Left ventricle myocardium inferior (tissue), 1 donor: ENCODE data around the gene KRT83. TPM values are rescaled to one million over a fixed set of nuclear protein-coding genes. Genes with fewer than 3 reads are reported as not detected.
"Not testable (repeated sequence)": the region's sequence is repeated elsewhere in the genome, so short reads cannot be mapped to it uniquely, and the experiment has no call there.

ENCODE experiments used
- DNase-seq: peaks from one replicate; pipeline ENCODE4 v3.0.0-alpha.2; 2020
- H3K27ac ChIP-seq: fragments of 200-600 bp; replicated peaks from 2 replicates; pipeline ENCODE4 v1.8.0; 2021
- H3K27me3 ChIP-seq: fragments of 200-600 bp; 2 replicates; pipeline ENCODE4 v1.8.0; 2021; ENCODE audit warnings: low read depth
- H3K36me3 ChIP-seq: fragments of 200-600 bp; 2 replicates; pipeline ENCODE4 v1.8.0; 2021
- H3K4me1 ChIP-seq: fragments of 200-600 bp; 2 replicates; pipeline ENCODE4 v1.8.0; 2021
- H3K4me3 ChIP-seq: fragments of 200-600 bp; 2 replicates; pipeline ENCODE4 v1.8.0; 2021; ENCODE audit warnings: mild to moderate bottlenecking, moderate library complexity
- H3K9me3 ChIP-seq: fragments of 200-600 bp; replicated peaks from 2 replicates; pipeline ENCODE4 v1.8.0; 2021
- intact Hi-C: fragments of 100-400 bp; cut with micrococcal nuclease; formaldehyde crosslinking; loops from one replicate; pipeline ENCODE4 v1.11.0; 2022
- total RNA-seq: library from RNA; stranded (reverse); fragmentation: NEBNext Ultra II Directional; extraction: Animal tissue kit (Norgen Biotek cat#: 25700); gene quantifications from one replicate; pipeline ENCODE4 v1.2.1, GENCODE V29; 2021
- TF ChIP-seq, protein P1 (sequence below): fragments of 200-600 bp; IDR thresholded peaks from 2 replicates; pipeline ENCODE4 v1.8.0; 2021; ENCODE audit warnings: antibody characterized with exemption, mild to moderate bottlenecking, borderline replicate concordance
- donor health status: DM: no; HTN: yes; CAD: no; lungs with severe emphysema.

KRT83 gene
- total RNA-seq, 1 donor from 2014 or later, result not detected

DNA sequence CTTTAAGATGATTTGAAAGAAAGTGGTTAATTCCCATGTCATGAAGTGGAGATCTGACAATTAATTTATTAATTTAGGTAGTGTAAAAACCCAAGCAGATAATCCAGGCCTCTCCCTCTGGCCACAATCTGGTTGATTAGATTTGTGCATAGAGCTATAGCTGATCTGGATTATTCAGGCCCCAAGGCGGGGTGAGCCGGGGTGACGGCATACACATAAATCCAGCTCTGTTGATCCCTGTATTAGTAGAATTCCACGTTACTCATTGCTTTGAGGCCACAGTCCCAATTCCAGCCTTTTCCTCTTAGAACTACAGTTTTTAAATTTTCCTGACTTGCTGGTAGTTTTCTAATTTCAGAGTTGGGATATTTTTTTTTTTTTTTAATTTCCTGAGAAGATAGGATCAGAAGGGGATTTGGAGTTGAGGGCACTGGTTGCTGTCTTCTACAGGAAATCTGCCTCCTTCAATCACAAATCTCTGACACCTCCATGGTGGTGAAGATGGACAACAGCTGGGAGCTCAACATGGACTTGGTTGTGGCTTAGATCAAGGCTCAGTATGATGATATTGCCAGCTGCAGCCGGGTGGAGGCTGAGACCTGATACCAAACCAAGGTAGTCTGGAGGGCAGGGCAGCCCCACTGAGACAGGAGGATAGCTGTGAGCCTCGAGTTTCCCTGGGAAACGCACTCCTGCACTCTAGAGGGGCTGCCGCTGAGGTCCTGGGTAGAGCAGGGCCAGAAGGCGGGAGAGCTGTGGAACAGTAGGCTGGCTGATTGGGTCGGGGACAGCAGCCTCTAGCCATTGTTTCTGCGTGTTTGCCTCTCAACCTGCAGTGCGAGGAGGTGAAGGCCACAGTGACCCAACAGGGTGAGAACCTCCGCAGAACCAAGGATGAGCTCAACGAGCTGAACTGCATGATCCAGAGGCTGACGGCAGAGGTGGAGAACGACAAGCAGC is 26.6 kb upstream of the KRT83 start:
- TF ChIP-seq, protein P1, sequence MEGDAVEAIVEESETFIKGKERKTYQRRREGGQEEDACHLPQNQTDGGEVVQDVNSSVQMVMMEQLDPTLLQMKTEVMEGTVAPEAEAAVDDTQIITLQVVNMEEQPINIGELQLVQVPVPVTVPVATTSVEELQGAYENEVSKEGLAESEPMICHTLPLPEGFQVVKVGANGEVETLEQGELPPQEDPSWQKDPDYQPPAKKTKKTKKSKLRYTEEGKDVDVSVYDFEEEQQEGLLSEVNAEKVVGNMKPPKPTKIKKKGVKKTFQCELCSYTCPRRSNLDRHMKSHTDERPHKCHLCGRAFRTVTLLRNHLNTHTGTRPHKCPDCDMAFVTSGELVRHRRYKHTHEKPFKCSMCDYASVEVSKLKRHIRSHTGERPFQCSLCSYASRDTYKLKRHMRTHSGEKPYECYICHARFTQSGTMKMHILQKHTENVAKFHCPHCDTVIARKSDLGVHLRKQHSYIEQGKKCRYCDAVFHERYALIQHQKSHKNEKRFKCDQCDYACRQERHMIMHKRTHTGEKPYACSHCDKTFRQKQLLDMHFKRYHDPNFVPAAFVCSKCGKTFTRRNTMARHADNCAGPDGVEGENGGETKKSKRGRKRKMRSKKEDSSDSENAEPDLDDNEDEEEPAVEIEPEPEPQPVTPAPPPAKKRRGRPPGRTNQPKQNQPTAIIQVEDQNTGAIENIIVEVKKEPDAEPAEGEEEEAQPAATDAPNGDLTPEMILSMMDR, result no peak
- Histone ChIP-seq H3K4me1 (peaks cover 27% of the 10 kb centered on the region), H3K4me3 (no peak overlapping the region), H3K27ac (no peak overlapping the region), H3K9me3 (peaks cover 14% of the 10 kb centered on the region), H3K27me3 (peaks cover 29% of the 10 kb centered on the region), H3K36me3 (no peaks in the 10 kb centered on the region)
- no peak for DNase-seq
- intact Hi-C loops, result no loop called here

DNA sequence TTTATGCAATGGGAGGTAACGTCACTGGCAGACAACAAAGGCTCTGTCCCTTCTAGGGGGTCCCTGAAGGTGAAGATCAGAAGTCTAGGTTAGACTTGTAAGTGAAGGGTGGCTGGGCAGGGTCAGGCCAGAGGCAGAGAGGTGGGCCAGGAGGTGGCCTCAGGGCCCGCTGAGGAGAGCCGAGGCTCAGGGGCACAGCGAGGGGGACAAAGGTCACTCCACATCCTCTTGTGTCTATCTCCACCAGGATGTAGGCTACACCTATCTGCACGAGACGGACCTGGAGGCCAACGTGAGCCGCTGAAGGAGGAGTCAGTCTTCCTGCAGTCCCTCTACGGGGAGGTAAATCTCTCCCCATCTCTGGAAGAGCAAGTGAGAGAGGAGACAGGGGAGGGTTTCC is 25.8 kb upstream of the KRT83 start:
- no peak overlapping the region for H3K27ac ChIP-seq
- DNase-seq, result no peak
- H3K4me1 ChIP-seq, result peaks cover 27% of the 10 kb centered on the region
- no peak overlapping the region for H3K4me3 ChIP-seq
- no peaks in the 10 kb centered on the region for H3K36me3 ChIP-seq
- peaks cover 32% of the 10 kb centered on the region for H3K27me3 ChIP-seq
- H3K9me3 ChIP-seq, result peaks cover 14% of the 10 kb centered on the region
- TF ChIP-seq, protein P1, result no peak
- intact Hi-C loops, result no loop called here

DNA sequence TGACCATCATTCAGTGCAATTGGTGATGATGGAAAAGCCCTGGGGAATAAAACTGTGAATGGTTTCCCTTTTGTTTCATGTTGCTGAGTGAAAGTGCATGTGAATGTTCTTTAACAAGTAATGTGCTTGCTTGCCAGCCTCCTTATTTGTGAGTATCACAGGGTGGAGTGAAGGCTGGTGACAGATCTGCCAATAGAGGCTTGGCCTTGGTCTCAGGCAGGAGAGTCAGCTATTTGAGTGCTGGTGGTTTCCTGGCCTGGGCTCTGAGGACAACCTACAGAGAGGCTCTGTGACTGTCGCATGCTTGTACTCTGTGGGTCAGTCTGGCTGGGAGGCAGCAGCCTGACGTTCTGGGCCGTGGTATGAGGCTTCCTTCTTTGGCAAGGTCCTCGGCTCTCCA is 25.4 kb upstream of the KRT83 start:
- intact Hi-C loops, result no loop called here
- DNase-seq, result no peak
- no peaks in the 10 kb centered on the region for H3K36me3 ChIP-seq
- H3K9me3 ChIP-seq, result peaks cover 14% of the 10 kb centered on the region
- H3K27ac ChIP-seq, result no peak overlapping the region
- no peak overlapping the region for H3K4me3 ChIP-seq
- peaks cover 22% of the 10 kb centered on the region for H3K4me1 ChIP-seq
- peaks cover 33% of the 10 kb centered on the region for H3K27me3 ChIP-seq
- TF ChIP-seq, protein P1, result no peak

DNA sequence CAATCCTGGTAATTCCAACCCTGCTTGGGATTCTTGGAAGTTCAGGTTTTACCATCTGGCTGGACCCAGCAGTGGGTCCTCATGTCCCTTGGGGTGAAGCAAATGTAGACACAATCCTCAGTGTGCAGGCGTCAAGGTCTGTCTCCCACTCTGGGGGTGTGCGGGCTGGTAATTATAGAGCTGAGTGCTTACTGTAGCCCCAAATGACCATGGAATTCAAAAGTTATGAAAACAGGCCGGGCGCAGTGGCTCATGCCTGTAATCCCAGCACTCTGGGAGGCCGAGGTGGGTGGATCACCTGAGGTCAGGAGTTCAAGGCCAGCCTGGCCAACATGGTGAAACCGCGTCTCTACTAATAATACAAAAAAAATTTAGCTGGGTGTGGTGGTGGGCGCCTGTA is 23.8 kb upstream of the KRT83 start:
- H3K27ac ChIP-seq, H3K4me3 ChIP-seq, H3K36me3 ChIP-seq, DNase-seq, intact Hi-C loops: not testable (repeated sequence)
- Histone ChIP-seq H3K9me3 (peaks cover 14% of the 10 kb centered on the region), H3K4me1 (peaks cover 19% of the 10 kb centered on the region), H3K27me3 (peaks cover 30% of the 10 kb centered on the region)

DNA sequence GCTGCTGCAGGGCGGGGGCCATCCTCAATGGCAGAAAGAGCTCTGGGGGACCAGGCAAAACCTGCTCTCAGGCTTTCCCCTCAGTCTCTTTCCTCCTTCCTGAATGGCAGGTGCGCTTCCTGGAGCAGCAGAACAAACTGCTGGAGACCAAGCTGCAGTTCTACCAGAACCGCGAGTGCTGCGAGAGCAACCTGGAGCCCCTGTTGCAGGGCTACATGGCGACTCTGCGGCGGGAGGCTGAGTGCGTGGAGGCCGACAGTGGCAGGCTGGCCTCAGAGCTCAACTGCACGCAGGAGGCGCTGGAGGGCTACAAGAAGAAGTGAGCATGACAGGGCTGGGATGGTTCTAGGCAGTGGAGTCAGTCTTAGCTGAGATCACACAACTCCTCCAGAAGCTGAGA is 22.9 kb upstream of the KRT83 start:
- H3K27ac ChIP-seq, result no peak overlapping the region
- intact Hi-C loops, result no loop called here
- TF ChIP-seq, protein P1, result no peak
- no peaks in the 10 kb centered on the region for H3K36me3 ChIP-seq
- H3K4me1 ChIP-seq, result peaks cover 19% of the 10 kb centered on the region
- H3K27me3 ChIP-seq, result peaks cover 28% of the 10 kb centered on the region
- H3K4me3 ChIP-seq, result no peak overlapping the region
- H3K9me3 ChIP-seq, result peaks cover 14% of the 10 kb centered on the region
- no peak for DNase-seq

DNA sequence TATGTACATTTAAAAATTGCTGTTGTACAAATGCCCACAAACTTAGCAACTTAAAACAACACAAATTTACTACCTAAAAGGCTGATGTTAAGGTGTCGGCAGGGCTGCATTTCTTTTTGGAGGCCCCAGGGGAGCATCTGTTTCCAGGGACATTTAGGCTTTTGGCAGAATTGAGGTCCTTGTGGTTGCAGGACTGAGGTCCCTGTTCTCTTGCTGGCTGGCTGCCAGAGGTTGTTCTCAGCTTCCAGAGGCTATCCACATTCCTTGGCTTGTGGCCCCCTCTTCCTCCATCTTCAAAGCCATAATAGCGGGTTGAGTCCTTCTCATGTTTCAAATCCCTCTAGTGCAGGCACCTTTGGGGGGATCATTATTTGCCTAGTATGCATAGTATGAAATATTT is 22.4 kb upstream of the KRT83 start:
- intact Hi-C loops, result no loop called here
- no peak for DNase-seq
- Histone ChIP-seq H3K36me3 (no peaks in the 10 kb centered on the region), H3K27me3 (peaks cover 32% of the 10 kb centered on the region), H3K9me3 (peaks cover 14% of the 10 kb centered on the region), H3K4me1 (peaks cover 19% of the 10 kb centered on the region), H3K4me3 (no peak overlapping the region), H3K27ac (no peak overlapping the region)
- TF ChIP-seq, protein P1, result no peak
